ENCODE results near the gene CRAT. TPM values are rescaled to one million over a fixed set of nuclear protein-coding genes. Genes with fewer than 3 reads are reported as not detected.

Gene CRAT
- total RNA-seq, 3 donors from 2014 or later = 18.7 to 74.7 (median 35.7) TPM

GRCh38 chr9:129093602-129094386, 16.8 kb downstream of the CRAT start:
- H3K36me3 ChIP-seq = no peaks in the 10 kb centered on the region
- TF ChIP-seq POLR2AphosphoS5 (IDR thresholded peaks at IDR 0.05) = no peak
- no peaks in the 10 kb centered on the region for H3K4me1 ChIP-seq
- no peak for DNase-seq (ENCODE audit: low spot score in 2 of 2)
- H3K27ac ChIP-seq = no peak overlapping the region
- intact Hi-C loops (cut with DNase I; ENCODE audit: low total_unique reads) = no loop called here
- no peak overlapping the region for H3K4me3 ChIP-seq
- H3K9me3 ChIP-seq = no peaks in the 10 kb centered on the region
- H3K27me3 ChIP-seq = no peaks in the 10 kb centered on the region

- Histone ChIP-seq H3K27ac (no peak overlapping the region), H3K4me1 (no peaks in the 10 kb centered on the region), H3K4me3 (no peak overlapping the region), H3K9me3 (no peaks in the 10 kb centered on the region), H3K36me3 (peaks cover 4% of the 10 kb centered on the region), H3K27me3 (no peaks in the 10 kb centered on the region)
- no peak for DNase-seq (ENCODE audit: low spot score in 2 of 2)
- TF ChIP-seq CTCF (IDR thresholded peaks at IDR 0.05) = no peak
- TF ChIP-seq POLR2A (IDR thresholded peaks at IDR 0.05) = no peak
- TF ChIP-seq POLR2AphosphoS5 (IDR thresholded peaks at IDR 0.05) = no peak
- intact Hi-C loops (cut with DNase I; ENCODE audit: low total_unique reads) = loop anchor here (10.0 kb wide), 1 partner anchor 1514 kb away; no protein-coding TSS in a partner anchor
Observed at GRCh38 chr9:129089246-129089645, 21.3 kb downstream of the CRAT start.

GRCh38 chr9:129084087-129084486, 26.5 kb downstream of the CRAT start:
- Histone ChIP-seq H3K36me3 (peaks cover 4% of the 10 kb centered on the region), H3K27ac (no peak overlapping the region), H3K4me1 (peaks cover 0 to 10% of the 10 kb centered on the region in 2 donors), H3K4me3 (no peak overlapping the region), H3K27me3 (no peaks in the 10 kb centered on the region), H3K9me3 (no peaks in the 10 kb centered on the region)
- no peak for TF ChIP-seq CTCF (IDR thresholded peaks at IDR 0.05)
- no peak for TF ChIP-seq POLR2A (IDR thresholded peaks at IDR 0.05)
- no peak for TF ChIP-seq POLR2AphosphoS5 (IDR thresholded peaks at IDR 0.05)
- DNase-seq (ENCODE audit: low spot score in 2 of 2) = no peak
- intact Hi-C loops (cut with DNase I; ENCODE audit: low total_unique reads) = loop anchor here (10.0 kb wide), 1 partner anchor 1509 kb away; no protein-coding TSS in a partner anchor

- Histone ChIP-seq H3K27ac (peak overlapping the region; percentile 57 to 74), H3K27me3 (no peaks in the 10 kb centered on the region), H3K4me3 (peak overlapping the region; percentile 77 to 81 (median 81)), H3K4me1 (peaks cover 0 to 10% of the 10 kb centered on the region in 2 donors), H3K36me3 (peaks cover 4% of the 10 kb centered on the region), H3K9me3 (no peaks in the 10 kb centered on the region)
- TF ChIP-seq POLR2A (IDR thresholded peaks at IDR 0.05) (no peak), POLR2AphosphoS5 (IDR thresholded peaks at IDR 0.05) (no peak), CTCF (IDR thresholded peaks at IDR 0.05) (no peak)
- DNase-seq (ENCODE audit: low spot score in 2 of 2) = no peak
- intact Hi-C loops (cut with DNase I; ENCODE audit: low total_unique reads) = loop anchor here (10.0 kb wide), 1 partner anchor 1507 kb away; no protein-coding TSS in a partner anchor
Observed at GRCh38 chr9:129081388-129081904, 29.1 kb downstream of the CRAT start.

GRCh38 chr9:129080601-129081387, 29.8 kb downstream of the CRAT start, which contains the start of gene DOLPP1:
TSS of gene DOLPP1 (plus strand) at chr9:129081111. CDS start at chr9:129081132, 21 bp downstream.
- H3K27ac ChIP-seq = peak within 1 kb of the TSS; percentile 57 to 74

More at GRCh38 chr9:129080601-129081387, 29.8 kb downstream of the CRAT start, which contains the start of gene DOLPP1:
- no peaks in the 10 kb centered on the region for H3K9me3 ChIP-seq
- intact Hi-C loops (cut with DNase I; ENCODE audit: low total_unique reads) = loop anchor here (10.0 kb wide), 1 partner anchor 1506 kb away; no protein-coding TSS in a partner anchor
- H3K27me3 ChIP-seq = no peaks in the 10 kb centered on the region
- DNase-seq (ENCODE audit: low spot score in 2 of 2) = peak; percentile 100
- TF ChIP-seq POLR2AphosphoS5 (IDR thresholded peaks at IDR 0.05) (peak; percentile 76 to 89 (median 82)), POLR2A (IDR thresholded peaks at IDR 0.05) (peak; percentile 63), CTCF (IDR thresholded peaks at IDR 0.05) (peak in 2 of 3 donors; percentile 29 to 43)
- peak within 1 kb of the TSS; percentile 77 to 81 (median 81) for H3K4me3 ChIP-seq
- peaks cover 0 to 10% of the 10 kb centered on the region in 2 donors for H3K4me1 ChIP-seq
- H3K36me3 ChIP-seq = peaks cover under 1% of the 10 kb centered on the region

Measured in breast epithelium (tissue), 4 donors.